ENCODE measurements around the gene PAXX. TPM values are rescaled to one million over a fixed set of nuclear protein-coding genes. Genes with fewer than 3 reads are reported as not detected.

Gene PAXX
- polyA plus RNA-seq, 1 donor (not counting 4 experiments of a cell fraction or from before 2014, with no cell fraction given), result 11.2 TPM

DNA sequence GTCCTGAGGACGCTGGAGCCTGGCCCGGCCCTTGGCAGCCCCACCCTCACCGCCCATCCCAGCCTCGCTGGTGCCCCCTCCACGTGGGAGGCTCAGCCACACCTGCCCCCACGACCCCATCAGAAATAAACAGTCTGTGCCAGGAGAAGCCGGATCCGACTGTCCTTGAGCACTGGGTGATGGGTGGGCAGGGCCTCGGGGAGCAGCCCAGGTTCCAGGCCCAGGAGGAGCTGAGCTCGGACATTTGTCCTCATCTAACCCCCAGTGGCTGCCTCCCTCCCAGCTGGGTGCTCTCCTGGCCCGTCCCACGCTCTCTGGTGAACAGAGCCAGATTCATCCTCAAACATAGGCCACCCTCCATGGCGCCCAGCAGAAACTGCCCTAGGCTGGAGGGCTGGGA, 19.5 kb upstream of the PAXX start:
- dilution Hi-C loops (cut with MboI; ENCODE audit: extremely low pct_ligation_motif_present, low sequenced_read_pairs), result no loop called here
- Histone ChIP-seq H3K79me2 (ENCODE audit: control insufficient read depth, insufficient read depth, low read length) (no peaks in the 10 kb centered on the region), H3K36me3 (ENCODE audit: control insufficient read depth in 2 of 2, extremely low read depth in 1 of 2, insufficient read depth in 2 of 2, low read length in 2 of 2) (no peaks in the 10 kb centered on the region), H3K27me3 (ENCODE audit: control insufficient read depth, extremely low read depth, insufficient read depth, low read length) (no peaks in the 10 kb centered on the region), H3K4me1 (ENCODE audit: control insufficient read depth, extremely low read depth, insufficient read depth, low read length) (peaks cover 8% of the 10 kb centered on the region), H2AFZ (ENCODE audit: control insufficient read depth, low read length) (no peak overlapping the region), H3K27ac (ENCODE audit: control insufficient read depth, insufficient read depth, low read length) (no peak overlapping the region), H3K4me3 (ENCODE audit: control insufficient read depth in 2 of 3, extremely low read depth in 1 of 3, insufficient read depth in 2 of 3, low read depth in 1 of 3, low read length in 3 of 3) (no peak overlapping the region), H3K4me2 (ENCODE audit: control insufficient read depth, extremely low read depth, insufficient read depth, low read depth, low read length) (no peak overlapping the region), H4K20me1 (ENCODE audit: control insufficient read depth, extremely low read depth, insufficient read depth, low read length) (no peaks in the 10 kb centered on the region), H3K9me3 (ENCODE audit: control insufficient read depth, low read depth, low read length) (no peaks in the 10 kb centered on the region), H3K9me1 (ENCODE audit: control insufficient read depth, extremely low read depth, insufficient read depth, low read length) (no peaks in the 10 kb centered on the region), H3K9ac (ENCODE audit: control insufficient read depth, extremely low read depth, insufficient read depth, low read length) (no peak overlapping the region)
- no peak for DNase-seq (ENCODE audit: low read depth, low spot score)
- TF ChIP-seq CTCF (optimal IDR thresholded peaks at IDR 0.05 in 1 of 3, IDR thresholded peaks at IDR 0.05 in 1 of 3, conservative IDR thresholded peaks at IDR 0.05 in 1 of 3; ENCODE audit: extremely low read depth in 1 of 3, insufficient read depth in 2 of 3, low read length in 3 of 3) (no peak), EZH2 (IDR thresholded peaks at IDR 0.05; ENCODE audit: low read length) (no peak)
- FAIRE-seq, result no peak

DNA sequence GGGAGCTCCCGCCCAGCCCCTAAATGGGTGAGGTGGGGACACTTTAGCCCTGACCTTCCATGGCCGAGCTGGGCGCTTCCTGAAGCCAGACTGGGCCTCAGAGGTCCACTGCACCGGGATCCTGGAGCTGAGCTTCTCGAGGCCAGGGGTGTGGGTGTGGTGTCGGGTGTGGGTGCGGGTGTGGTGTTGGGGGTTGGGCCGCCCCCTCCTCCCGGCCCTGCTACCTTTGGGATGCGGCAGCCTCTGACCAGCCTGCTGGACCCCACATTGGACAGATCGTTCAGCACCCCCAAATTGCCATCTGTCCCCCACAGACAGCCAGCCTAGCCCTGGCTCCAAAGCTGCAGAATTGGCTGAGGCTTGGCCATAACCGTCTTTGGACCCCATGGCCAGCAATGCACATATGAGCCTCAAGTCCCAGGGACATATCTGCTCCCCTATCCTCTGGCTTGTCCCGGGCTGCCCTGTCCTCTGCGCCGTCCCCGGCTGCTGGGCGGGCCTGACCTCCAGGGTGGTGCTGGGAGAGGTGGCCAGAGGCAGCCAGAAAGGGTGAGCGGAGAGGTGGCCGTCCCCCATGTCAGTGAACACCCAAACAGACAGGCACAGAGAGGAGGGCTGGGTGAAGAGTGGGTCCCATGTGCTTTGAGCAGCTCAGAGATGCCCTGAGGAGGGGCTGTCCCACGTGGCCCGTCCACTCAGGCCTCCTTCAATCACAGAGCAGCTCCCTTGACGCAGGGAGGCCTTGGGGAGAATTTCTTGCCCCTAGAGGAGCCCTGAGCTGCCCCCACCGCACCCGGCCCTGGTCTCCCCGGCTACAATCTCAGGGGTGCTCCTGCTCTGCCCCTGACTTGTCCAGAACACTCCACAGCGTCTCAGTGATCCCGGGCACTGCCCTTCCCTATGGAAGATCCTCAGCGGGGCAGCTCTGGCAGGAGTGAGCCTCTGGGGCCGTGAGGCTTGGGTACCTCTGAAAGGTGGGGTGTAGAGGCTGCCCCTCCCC, 18.3 kb upstream of the PAXX start:
- FAIRE-seq, result no peak
- no peak for DNase-seq (ENCODE audit: low read depth, low spot score)
- H3K4me1 ChIP-seq (ENCODE audit: control insufficient read depth, extremely low read depth, insufficient read depth, low read length), result peaks cover 8% of the 10 kb centered on the region
- dilution Hi-C loops (cut with MboI; ENCODE audit: extremely low pct_ligation_motif_present, low sequenced_read_pairs), result no loop called here
- no peaks in the 10 kb centered on the region for H4K20me1 ChIP-seq (ENCODE audit: control insufficient read depth, extremely low read depth, insufficient read depth, low read length)
- no peaks in the 10 kb centered on the region for H3K27me3 ChIP-seq (ENCODE audit: control insufficient read depth, extremely low read depth, insufficient read depth, low read length)
- no peak overlapping the region for H3K9ac ChIP-seq (ENCODE audit: control insufficient read depth, extremely low read depth, insufficient read depth, low read length)
- H3K9me1 ChIP-seq (ENCODE audit: control insufficient read depth, extremely low read depth, insufficient read depth, low read length), result no peaks in the 10 kb centered on the region
- no peaks in the 10 kb centered on the region for H3K36me3 ChIP-seq (ENCODE audit: control insufficient read depth in 2 of 2, extremely low read depth in 1 of 2, insufficient read depth in 2 of 2, low read length in 2 of 2)
- H3K4me3 ChIP-seq (ENCODE audit: control insufficient read depth in 2 of 3, extremely low read depth in 1 of 3, insufficient read depth in 2 of 3, low read depth in 1 of 3, low read length in 3 of 3), result no peak overlapping the region
- no peaks in the 10 kb centered on the region for H3K79me2 ChIP-seq (ENCODE audit: control insufficient read depth, insufficient read depth, low read length)
- no peaks in the 10 kb centered on the region for H3K9me3 ChIP-seq (ENCODE audit: control insufficient read depth, low read depth, low read length)
- TF ChIP-seq EZH2 (IDR thresholded peaks at IDR 0.05; ENCODE audit: low read length) (no peak), CTCF (optimal IDR thresholded peaks at IDR 0.05 in 1 of 3, IDR thresholded peaks at IDR 0.05 in 1 of 3, conservative IDR thresholded peaks at IDR 0.05 in 1 of 3; ENCODE audit: extremely low read depth in 1 of 3, insufficient read depth in 2 of 3, low read length in 3 of 3) (no peak)
- no peak overlapping the region for H2AFZ ChIP-seq (ENCODE audit: control insufficient read depth, low read length)
- no peak overlapping the region for H3K4me2 ChIP-seq (ENCODE audit: control insufficient read depth, extremely low read depth, insufficient read depth, low read depth, low read length)
- H3K27ac ChIP-seq (ENCODE audit: control insufficient read depth, insufficient read depth, low read length), result no peak overlapping the region
